ENCODE results near the gene TOX3.

DNA sequence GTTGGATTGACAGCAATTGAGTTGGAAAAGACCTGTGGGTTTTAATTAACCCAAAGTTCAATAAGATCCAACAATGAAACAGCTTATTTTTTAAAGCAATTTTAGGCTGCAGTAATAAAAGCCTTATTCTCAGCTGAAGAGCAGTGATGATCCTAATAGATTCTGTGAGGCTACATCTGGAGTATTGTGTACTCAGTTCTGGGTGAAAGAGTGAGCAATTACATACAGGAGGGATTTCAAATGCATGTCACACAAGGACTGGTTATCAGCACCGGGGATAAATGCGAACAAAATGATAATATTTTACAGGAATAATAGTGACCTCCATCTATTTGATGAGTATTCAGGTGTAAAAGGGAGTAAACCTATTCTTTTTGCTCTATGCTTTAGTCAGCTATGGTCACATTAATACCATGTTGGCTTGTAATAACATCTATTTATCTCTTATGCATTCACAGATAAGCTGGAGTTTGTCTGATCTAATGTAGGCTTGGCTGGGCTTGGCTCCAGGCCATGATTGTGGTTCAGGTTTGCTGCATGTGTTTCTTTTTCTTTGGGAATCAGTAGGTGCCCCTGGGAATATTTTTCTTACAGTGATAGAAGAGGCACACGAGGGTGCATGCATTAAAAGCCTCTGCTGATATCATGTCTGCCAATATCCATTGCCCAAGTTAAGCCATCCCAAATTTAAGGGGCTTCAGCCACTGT lies 22.2 kb upstream of the TOX3 start:
- TF ChIP-seq POLR2AphosphoS5 (IDR thresholded peaks at IDR 0.05; ENCODE audit: insufficient read depth, low read depth, low read length): no peak
- TF ChIP-seq CTCF (IDR thresholded peaks at IDR 0.05; ENCODE audit: extremely low read depth in 1 of 2, insufficient read depth in 1 of 2, low read depth in 1 of 2, low read length in 2 of 2): no peak
- TF ChIP-seq POLR2A (IDR thresholded peaks at IDR 0.05; ENCODE audit: low read depth, low read length): no peak
- TF ChIP-seq JUN (IDR thresholded peaks at IDR 0.05; ENCODE audit: borderline replicate concordance, insufficient read depth, insufficient read length, low read depth): no peak
- no peak for TF ChIP-seq MAX (IDR thresholded peaks at IDR 0.05; ENCODE audit: insufficient read depth, insufficient read length)
- no peak for TF ChIP-seq FOS (IDR thresholded peaks at IDR 0.05; ENCODE audit: borderline replicate concordance, insufficient read depth, low read length)
- no peak for TF ChIP-seq EZH2 (IDR thresholded peaks at IDR 0.05; ENCODE audit: borderline replicate concordance, low read depth, low read length, severe bottlenecking)
- no peak for TF ChIP-seq MYC (IDR thresholded peaks at IDR 0.05; ENCODE audit: low read depth, low read length)
